ENCODE results near the gene TBC1D25. TPM values are rescaled to one million over a fixed set of nuclear protein-coding genes. Genes with fewer than 3 reads are reported as not detected.

TBC1D25 gene
- total and polyA plus RNA-seq, 2 of the 4 experiments (the other 2 are of a cell fraction): 11.3 to 15.9 TPM

- Histone ChIP-seq H3K79me1 (ENCODE audit: low read depth in 1 of 2, low read length in 2 of 2) (peaks cover 7 to 14% of the 10 kb centered on the region in 2 experiments), H2AK5ac (ENCODE audit: low read depth, low read length) (no peak overlapping the region), H4K8ac (ENCODE audit: low read depth in 2 of 2, low read length in 2 of 2) (no peak overlapping the region), H3K4me3 (ENCODE audit: insufficient read depth, low read depth, low read length) (no peak overlapping the region), H3K27me3 (ENCODE audit: control insufficient read depth, insufficient read depth, low read length) (no peaks in the 10 kb centered on the region), H3K4me2 (ENCODE audit: low read depth, low read length) (no peak overlapping the region), H3K14ac (replicated peaks; ENCODE audit: low read depth, low read length) (no peak overlapping the region), H2AFZ (replicated peaks; ENCODE audit: low read length, poor library complexity) (no peak overlapping the region), H3K9me3 (ENCODE audit: control insufficient read depth, insufficient read depth, low read length) (no peaks in the 10 kb centered on the region), H3K36me3 (ENCODE audit: control insufficient read depth, insufficient read depth, low read length) (peaks cover 7% of the 10 kb centered on the region), H3K27ac (ENCODE audit: insufficient read depth, low read length) (no peak overlapping the region), H3K23ac (ENCODE audit: low read depth, low read length) (no peak overlapping the region), H3K56ac (ENCODE audit: extremely low read depth, insufficient read depth, low read length) (no peak overlapping the region), H3K4me1 (ENCODE audit: control insufficient read depth, insufficient read depth, low read length) (no peaks in the 10 kb centered on the region), H2BK20ac (ENCODE audit: low read depth, low read length) (no peak overlapping the region), H3K4ac (ENCODE audit: low read depth, low read length) (no peak overlapping the region), H3K18ac (ENCODE audit: low read depth, low read length) (no peak overlapping the region), H3K9ac (ENCODE audit: low read depth, low read length) (no peak overlapping the region), H4K5ac (ENCODE audit: low read depth, low read length) (no peak overlapping the region), H3K9me1 (ENCODE audit: insufficient read depth, low read length) (peaks cover 5% of the 10 kb centered on the region; the same call in 1 of the 2 replicates), H4K20me1 (ENCODE audit: insufficient read depth, low read length) (peaks cover 9% of the 10 kb centered on the region; the same call in 1 of the 2 replicates), H2BK15ac (ENCODE audit: low read depth, low read length) (no peak overlapping the region), H2BK120ac (ENCODE audit: low read depth, low read length) (no peak overlapping the region), H2BK5ac (ENCODE audit: low read depth, low read length, poor library complexity, severe bottlenecking) (no peak overlapping the region), H4K91ac (ENCODE audit: insufficient read depth, low read depth, low read length) (no peak overlapping the region), H2AK9ac (replicated peaks; ENCODE audit: low read depth, low read length, poor library complexity) (no peak overlapping the region)
- ATAC-seq (ENCODE audit: low read depth): no peak
- no TSS peak for BruUV-seq (replicated peaks)
- TF ChIP-seq FOS (IDR thresholded peaks at IDR 0.05; ENCODE audit: low read depth, low read length): no peak
- TF ChIP-seq CEBPB (IDR thresholded peaks at IDR 0.05; ENCODE audit: low read depth, low read length): no peak
- TF ChIP-seq POLR2A (IDR thresholded peaks at IDR 0.05; ENCODE audit: low read depth, low read length): no peak
- no peak for TF ChIP-seq MAZ (IDR thresholded peaks at IDR 0.05; ENCODE audit: borderline replicate concordance, low read depth, low read length)
- TF ChIP-seq RFX5 (IDR thresholded peaks at IDR 0.05; ENCODE audit: low read depth, low read length): no peak
- no peak for TF ChIP-seq CTCF (conservative IDR thresholded peaks at IDR 0.05; ENCODE audit: low read depth, low read length)
- TF ChIP-seq MAFK (IDR thresholded peaks at IDR 0.05; ENCODE audit: low read depth, low read length): no peak
- ChIA-PET POLR2A (ENCODE audit: unreplicated experiment) (no interaction called here), CTCF (no interaction called here)
- WGBS, 2 experiments (ENCODE audit: extremely low coverage in 2 of 2, insufficient read length in 1 of 2): no CpG with 5 or more reads among the region's 10 CpGs
- intact Hi-C loops (cut with micrococcal nuclease): no loop called here
- dilution Hi-C loops (cut with HindIII; ENCODE audit: low sequenced_read_pairs, unreplicated experiment): no loop called here
- in situ Hi-C loops (cut with MboI; ENCODE audit: low sequenced_read_pairs): no loop called here
- DNase-seq: no peak
These were observed 1.8 kb downstream of the TBC1D25 start for GRCh38 chrX:48541140-48541814.

All from IMR-90 (cell line).